H1 (cell line): ENCODE data around the gene ADAMTSL2.

Experiments
- ATF3 ChIP-seq: IDR thresholded peaks from 2 replicates; pipeline ENCODE4 v1.6.1; 2011; ENCODE audit warnings: low read depth, mild to moderate bottlenecking, low read length; ENCODE audit not compliant: insufficient read depth
- CTCF ChIP-seq, 3 experiments: IDR thresholded peaks; 1 replicate in 2 of 3; 2 replicates in 1 of 3; pipeline versions ENCODE4 v1.5.1 to v1.6.1; 2011; ENCODE audit warnings: low read length in 3 of 3, mild to moderate bottlenecking in 3 of 3, inconsistent platforms in 2 of 3, low read depth in 1 of 3, moderate library complexity in 1 of 3; ENCODE audit not compliant: insufficient read depth in 1 of 3; ENCODE audit errors: control extremely low read depth in 1 of 3
- EP300 ChIP-seq, 2 experiments: IDR thresholded peaks; 1 replicate in 1 of 2; 2 replicates in 1 of 2; pipeline ENCODE4 v1.6.1; 2011 to 2012; ENCODE audit warnings: low read depth in 2 of 2, low read length in 2 of 2, mild to moderate bottlenecking in 2 of 2, borderline replicate concordance in 1 of 2, inconsistent platforms in 1 of 2, moderate library complexity in 1 of 2
- FOSL1 ChIP-seq: IDR thresholded peaks from 2 replicates; pipeline ENCODE4 v1.6.1; 2011; ENCODE audit warnings: mild to moderate bottlenecking, low read depth, low read length, moderate library complexity; ENCODE audit not compliant: insufficient read depth
- JUN ChIP-seq: IDR thresholded peaks from 2 replicates; pipeline ENCODE4 v1.6.1; 2011; ENCODE audit warnings: low read depth, mild to moderate bottlenecking, improper control_type of control experiment, low read length
- JUND ChIP-seq: IDR thresholded peaks from 2 replicates; pipeline ENCODE4 v1.6.1; 2011; ENCODE audit warnings: mild to moderate bottlenecking, improper control_type of control experiment, low read length
- KDM1A ChIP-seq: fragments of 200-600, 300-600 bp; sonication (generic); IDR thresholded peaks from 2 replicates; pipeline ENCODE4 v1.7.1; 2016; ENCODE audit warnings: mild to moderate bottlenecking, low read length, borderline replicate concordance
- POLR2A ChIP-seq, 2 experiments: IDR thresholded peaks; 1 replicate in 1 of 2; 2 replicates in 1 of 2; pipeline ENCODE4 v1.6.1; 2011; ENCODE audit warnings: low read depth in 2 of 2, low read length in 2 of 2, mild to moderate bottlenecking in 2 of 2; ENCODE audit errors: control extremely low read depth in 1 of 2
- SIN3A ChIP-seq, 2 experiments: IDR thresholded peaks in 1 of 2; conservative IDR thresholded peaks in 1 of 2; 2 replicates each; pipeline ENCODE4 v1.6.1; 2011 to 2012; ENCODE audit warnings: low read length in 2 of 2, improper control_type of control experiment in 1 of 2, low read depth in 1 of 2, mild to moderate bottlenecking in 1 of 2
- SP1 ChIP-seq: IDR thresholded peaks from 2 replicates; pipeline ENCODE4 v1.6.1; 2011; ENCODE audit warnings: low read depth, low read length
- SP2 ChIP-seq: IDR thresholded peaks from 2 replicates; pipeline ENCODE4 v1.6.1; 2012; ENCODE audit warnings: mild to moderate bottlenecking, low read length, inconsistent platforms
- TAF1 ChIP-seq: IDR thresholded peaks from 2 replicates; pipeline ENCODE4 v1.6.1; 2011; ENCODE audit warnings: mild to moderate bottlenecking, low read depth, low read length
- TCF12 ChIP-seq: IDR thresholded peaks from 2 replicates; pipeline ENCODE4 v1.6.1; 2011; ENCODE audit warnings: low read depth, mild to moderate bottlenecking, low read length
- YY1 ChIP-seq: IDR thresholded peaks from 2 replicates; pipeline ENCODE4 v1.6.1; 2011; ENCODE audit warnings: low read depth, mild to moderate bottlenecking, low read length

GRCh38 chr9:133513214-133514100 lies 21.0 kb upstream of the ADAMTSL2 start:
- TF ChIP-seq JUN: no peak
- no peak for TF ChIP-seq SP1
- TF ChIP-seq POLR2A (IDR thresholded peaks at IDR 0.05; ENCODE audit: control extremely low read depth in 1 of 2, low read depth in 2 of 2, low read length in 2 of 2): no peak
- TF ChIP-seq SP2: no peak
- no peak for TF ChIP-seq YY1
- no peak for TF ChIP-seq CTCF (IDR thresholded peaks at IDR 0.05; ENCODE audit: control extremely low read depth in 1 of 3, insufficient read depth in 1 of 3, low read depth in 1 of 3, low read length in 3 of 3)
- TF ChIP-seq TCF12: no peak
- no peak for TF ChIP-seq KDM1A
- TF ChIP-seq ATF3: no peak
- no peak for TF ChIP-seq TAF1
- no peak for TF ChIP-seq JUND
- TF ChIP-seq SIN3A (conservative IDR thresholded peaks at IDR 0.05 in 1 of 2, IDR thresholded peaks at IDR 0.05 in 1 of 2; ENCODE audit: low read depth in 1 of 2, low read length in 2 of 2): no peak
- TF ChIP-seq FOSL1: no peak
- TF ChIP-seq EP300 (IDR thresholded peaks at IDR 0.05; ENCODE audit: borderline replicate concordance in 1 of 2, low read depth in 2 of 2, low read length in 2 of 2): no peak
